PC-3 (cell line): Measurements from ENCODE around the gene UBP1. TPM values are rescaled to one million over a fixed set of nuclear protein-coding genes. Genes with fewer than 3 reads are reported as not detected.
A peak's percentile ranks its signal among the peaks of the same experiment; 100 is the strongest.

Source experiments
- ATAC-seq: fragments of 200-7000 bp; cut with Tn5 transposase; 2 replicates; pipeline ENCODE4 v1.9.1; 2020; ENCODE audit warnings: mild to moderate bottlenecking, moderate library complexity
- Bru-seq: library from RNA; stranded (reverse); fragments of 400-500 nt; gene quantifications from one replicate; lab custom pipeline; 2021; lab: Mats Ljungman, UMichigan
- BruChase-seq, 2 experiments: library from RNA; stranded (reverse); fragments of 400-500 nt; gene quantifications; one replicate each; lab custom pipeline; 2021; lab: Mats Ljungman, UMichigan
- BruUV-seq: library from RNA; stranded (reverse); fragments of 400-500 nt; replicated peaks from 2 replicates; lab custom pipeline; 2021; lab: Mats Ljungman, UMichigan
- CTCF ChIA-PET: fragments of 300-600 bp; sonication (Branson Sonifier 250); formaldehyde crosslinking; loops from one replicate; lab custom pipeline; 2022; ENCODE audit warnings: antibody characterized with exemption; lab: Charles Lee
- POLR2A ChIA-PET: fragments of 300-600 bp; sonication (Branson Sonifier 250); formaldehyde crosslinking; loops from one replicate; lab custom pipeline; 2022; ENCODE audit warnings: antibody characterized with exemption; ENCODE audit not compliant: unreplicated experiment; lab: Charles Lee
- DNase-seq: peaks from one replicate; pipeline ENCODE4 v3.0.0-alpha.2; 2015
- H2AFZ ChIP-seq: fragments of 300-600 bp; sonication (generic); 2 replicates; pipeline ENCODE4 v1.6.0; 2016; ENCODE audit warnings: antibody characterized with exemption, low read length
- H3F3A ChIP-seq: fragments of 300-600 bp; sonication (generic); one replicate; pipeline ENCODE4 v1.6.0; 2017; ENCODE audit warnings: antibody characterized with exemption, low read length, control low read depth, mild to moderate bottlenecking; ENCODE audit not compliant: unreplicated experiment
- H3K27ac ChIP-seq: fragments of 300-600 bp; sonication (generic); 2 replicates; pipeline ENCODE4 v1.5.1; 2016; ENCODE audit warnings: mild to moderate bottlenecking, low read length
- H3K27me3 ChIP-seq: fragments of 300-600 bp; sonication (generic); 2 replicates; pipeline ENCODE4 v1.6.1; 2016; ENCODE audit warnings: low read length, mixed read lengths
- H3K36me3 ChIP-seq: fragments of 300-600 bp; sonication (generic); 2 replicates; pipeline ENCODE4 v1.6.1; 2016; ENCODE audit warnings: low read depth, mixed run types, low read length, mixed read lengths
- H3K4me1 ChIP-seq: fragments of 300-600 bp; sonication (generic); 2 replicates; pipeline ENCODE4 v1.5.1; 2016; ENCODE audit warnings: low read length; ENCODE audit not compliant: insufficient read depth
- H3K4me2 ChIP-seq: fragments of 300-600 bp; sonication (generic); 2 replicates; pipeline ENCODE4 v1.6.0; 2016; ENCODE audit warnings: low read length
- H3K4me3 ChIP-seq: fragments of 300-600 bp; sonication (generic); 2 replicates; pipeline ENCODE4 v1.5.1; 2016; ENCODE audit warnings: mild to moderate bottlenecking, low read length, mixed read lengths
- H3K79me2 ChIP-seq: fragments of 300-600 bp; sonication (generic); 2 replicates; pipeline ENCODE4 v1.6.1; 2017; ENCODE audit warnings: low read length, mixed read lengths
- H3K9ac ChIP-seq: fragments of 300-600 bp; sonication (generic); 2 replicates; pipeline ENCODE4 v1.6.0; 2016; ENCODE audit warnings: mild to moderate bottlenecking, low read length
- H3K9me2 ChIP-seq: fragments of 300-600 bp; sonication (generic); replicated peaks from 2 replicates; pipeline ENCODE4 v1.6.1; 2016; ENCODE audit warnings: mixed run types, low read length, mixed read lengths
- H3K9me3 ChIP-seq: fragments of 300-600 bp; sonication (generic); 2 replicates; pipeline ENCODE4 v1.6.1; 2016; ENCODE audit warnings: low read length, mixed read lengths
- H4K20me1 ChIP-seq: fragments of 300-600 bp; sonication (generic); 2 replicates; pipeline ENCODE4 v1.6.1; 2016; ENCODE audit warnings: low read length, mixed read lengths
- CTCF ChIP-seq: fragments of 300-600 bp; sonication (generic); conservative IDR thresholded peaks from 2 replicates; pipeline ENCODE4 v1.5.1; 2017; ENCODE audit warnings: antibody characterized with exemption, low read depth, mild to moderate bottlenecking, low read length
- EZH2 ChIP-seq: fragments of 300-600 bp; sonication (generic); IDR thresholded peaks from one replicate; pipeline ENCODE4 v1.6.1; 2017; ENCODE audit warnings: antibody characterized with exemption, mild to moderate bottlenecking, low read length; ENCODE audit not compliant: unreplicated experiment
- EZH2phosphoT487 ChIP-seq: fragments of 300-600 bp; sonication (generic); IDR thresholded peaks from 2 replicates; pipeline ENCODE4 v1.6.1; 2018; ENCODE audit warnings: mild to moderate bottlenecking, antibody characterized with exemption, low read length, borderline replicate concordance
- intact Hi-C: fragments of 100-400 bp; cut with micrococcal nuclease; formaldehyde crosslinking; loops from 2 replicates; pipeline ENCODE4 v1.9.0; 2023
- long read RNA-seq: library from polyadenylated mRNA; unstranded; transcript quantifications from one replicate; pipeline ENCODE4 v2.0.0, GENCODE V29; 2021; ENCODE audit not compliant: unreplicated experiment
- total RNA-seq: library from RNA; depleted of rRNA; stranded (reverse); fragments of >200 nt; gene quantifications from 2 replicates; pipeline ENCODE4 v1.2.3, GENCODE V29; 2014; rRNA removed

The UBP1 gene
- total RNA-seq (49.3 and 57.5 TPM in 2 replicates), Bru-seq, nascent RNA (percentile 93 among the genes with signal in this experiment), BruChase-seq, experiment 1, labeled RNA remaining after a 6-hour chase (percentile 92 among the genes with signal in this experiment), BruChase-seq, experiment 2, labeled RNA remaining after a 2-hour chase (percentile 92 among the genes with signal in this experiment)
- long read RNA-seq, full-length matches to known transcripts = 66 of 125 reads
- long read RNA-seq, partial matches to known transcripts = 15 of 125 reads
- long read RNA-seq, other reads (novel, unspliced or antisense) = 44 of 125 reads

- Histone ChIP-seq H3K9me3 (no peaks in the 10 kb centered on the region), H3K4me2 (peak within 1 kb of the TSS; percentile 93), H3K4me1 (peaks cover 26% of the 10 kb centered on the region), H3K9me2 (no peaks in the 10 kb centered on the region), H3K79me2 (peaks cover 43% of the 10 kb centered on the region), H3K4me3 (peak within 1 kb of the TSS; percentile 84), H3F3A (no peaks in the 10 kb centered on the region), H3K36me3 (no peaks in the 10 kb centered on the region), H3K9ac (peak within 1 kb of the TSS; percentile 91), H3K27me3 (no peaks in the 10 kb centered on the region), H4K20me1 (peaks cover 38% of the 10 kb centered on the region), H3K27ac (peak within 1 kb of the TSS; percentile 85), H2AFZ (peak within 1 kb of the TSS; percentile 90)
- intact Hi-C loops = loop anchor here (1.0 to 2.0 kb wide), 3 partner anchors 47 to 276 kb away; no protein-coding TSS in a partner anchor
- no peak for TF ChIP-seq EZH2
- TF ChIP-seq EZH2phosphoT487 = no peak
- DNase-seq (peak; percentile 100), ATAC-seq (peak; percentile 89)
- POLR2A ChIA-PET = interaction anchor here (0.5 to 0.7 kb wide), 4 partner anchors 28 to 1111 kb away, joined by 3 to 6 read pairs (median 6); no protein-coding TSS in a partner anchor
- no TSS peak for BruUV-seq
- CTCF ChIA-PET = interaction anchor here (0.7 to 1.0 kb wide), 3 partner anchors 20 to 347 kb away, joined by 3 to 4 read pairs (median 3); no protein-coding TSS in a partner anchor
Observed at GRCh38 chr3:33440328-33441224, at the start of gene UBP1. TSS of gene UBP1 (minus strand) at chr3:33440405. CDS start at chr3:33439848, 557 bp downstream.

- CTCF ChIA-PET = no interaction called here
Observed at GRCh38 chr3:33488683-33489082, 48.5 kb upstream of the UBP1 start.

More at GRCh38 chr3:33488683-33489082, 48.5 kb upstream of the UBP1 start:
- Histone ChIP-seq H3K9me2 (no peaks in the 10 kb centered on the region), H4K20me1 (no peaks in the 10 kb centered on the region), H3F3A (no peaks in the 10 kb centered on the region), H3K27ac (no peak overlapping the region), H3K4me2 (no peak overlapping the region), H3K4me1 (no peaks in the 10 kb centered on the region), H2AFZ (no peak overlapping the region), H3K9ac (no peak overlapping the region), H3K27me3 (no peaks in the 10 kb centered on the region), H3K36me3 (no peaks in the 10 kb centered on the region), H3K9me3 (no peaks in the 10 kb centered on the region), H3K4me3 (no peak overlapping the region), H3K79me2 (no peaks in the 10 kb centered on the region)
- no peak for DNase-seq
- no peak for ATAC-seq
- no peak for TF ChIP-seq CTCF
- TF ChIP-seq EZH2phosphoT487 = no peak
- no peak for TF ChIP-seq EZH2
- no TSS peak for BruUV-seq
- intact Hi-C loops = no loop called here
- POLR2A ChIA-PET = no interaction called here
